Osteoblast (primary cell): ENCODE results near the gene KIF18A. TPM values are rescaled to one million over a fixed set of nuclear protein-coding genes. Genes with fewer than 3 reads are reported as not detected.

Experiments
- DNase-seq: peaks from one replicate; pipeline ENCODE4 v3.0.0; 2011; ENCODE audit warnings: low spot score, mixed read lengths; ENCODE audit not compliant: insufficient read length; ENCODE audit errors: missing footprints
- H2AFZ ChIP-seq: 2 replicates; pipeline ENCODE4 v1.6.0; 2011; ENCODE audit warnings: mild to moderate bottlenecking, low read length
- H3K27ac ChIP-seq: 2 replicates; pipeline ENCODE4 v1.5.1; 2011; ENCODE audit warnings: mild to moderate bottlenecking, low read depth, low read length, moderate library complexity
- H3K27me3 ChIP-seq: 2 replicates; pipeline ENCODE4 v1.6.0; 2012; ENCODE audit warnings: mild to moderate bottlenecking, control low read depth, inconsistent platforms, low read length, moderate library complexity; ENCODE audit not compliant: insufficient read depth
- H3K36me3 ChIP-seq: 2 replicates; pipeline ENCODE4 v1.5.1; 2011; ENCODE audit warnings: mild to moderate bottlenecking, low read length, control low read depth, moderate library complexity; ENCODE audit not compliant: insufficient read depth
- H3K4me1 ChIP-seq: 2 replicates; pipeline ENCODE4 v1.5.1; 2011; ENCODE audit warnings: mild to moderate bottlenecking, low read length, control low read depth, moderate library complexity; ENCODE audit not compliant: insufficient read depth
- H3K4me2 ChIP-seq: 2 replicates; pipeline ENCODE4 v1.6.0; 2011; ENCODE audit warnings: mild to moderate bottlenecking, low read length; ENCODE audit not compliant: insufficient read depth
- H3K4me3 ChIP-seq: fragments of 200-600 bp; sonication (generic); 3 replicates; pipeline ENCODE4 v1.5.1; 2012; ENCODE audit warnings: mild to moderate bottlenecking, low read length, inconsistent platforms; ENCODE audit not compliant: insufficient read depth
- H3K79me2 ChIP-seq: 2 replicates; pipeline ENCODE4 v1.6.0; 2012; ENCODE audit warnings: mild to moderate bottlenecking, low read length, control low read depth, inconsistent platforms; ENCODE audit not compliant: insufficient read depth
- H3K9me3 ChIP-seq: 2 replicates; pipeline ENCODE4 v1.5.1; 2011; ENCODE audit warnings: low read depth, low read length, control low read depth
- H4K20me1 ChIP-seq: 2 replicates; pipeline ENCODE4 v1.6.0; 2012; ENCODE audit warnings: mild to moderate bottlenecking, low read length, control low read depth; ENCODE audit not compliant: insufficient read depth
- CTCF ChIP-seq: IDR thresholded peaks from 2 replicates; pipeline ENCODE4 v1.5.1; 2011; ENCODE audit warnings: mild to moderate bottlenecking, low read depth, low read length, moderate library complexity; ENCODE audit errors: extremely low read depth
- total RNA-seq: library from RNA; depleted of rRNA; stranded (reverse); fragments of >200 nt; gene quantifications from 2 replicates; pipeline ENCODE4 v1.2.3, GENCODE V29; 2012

Gene KIF18A
- total RNA-seq, 1 donor = 4.0 TPM

- peaks cover 42% of the 10 kb centered on the region for H3K4me1 ChIP-seq
Observed at GRCh38 chr11:28107191-28107749, 686 bp downstream of the KIF18A start.

DNA sequence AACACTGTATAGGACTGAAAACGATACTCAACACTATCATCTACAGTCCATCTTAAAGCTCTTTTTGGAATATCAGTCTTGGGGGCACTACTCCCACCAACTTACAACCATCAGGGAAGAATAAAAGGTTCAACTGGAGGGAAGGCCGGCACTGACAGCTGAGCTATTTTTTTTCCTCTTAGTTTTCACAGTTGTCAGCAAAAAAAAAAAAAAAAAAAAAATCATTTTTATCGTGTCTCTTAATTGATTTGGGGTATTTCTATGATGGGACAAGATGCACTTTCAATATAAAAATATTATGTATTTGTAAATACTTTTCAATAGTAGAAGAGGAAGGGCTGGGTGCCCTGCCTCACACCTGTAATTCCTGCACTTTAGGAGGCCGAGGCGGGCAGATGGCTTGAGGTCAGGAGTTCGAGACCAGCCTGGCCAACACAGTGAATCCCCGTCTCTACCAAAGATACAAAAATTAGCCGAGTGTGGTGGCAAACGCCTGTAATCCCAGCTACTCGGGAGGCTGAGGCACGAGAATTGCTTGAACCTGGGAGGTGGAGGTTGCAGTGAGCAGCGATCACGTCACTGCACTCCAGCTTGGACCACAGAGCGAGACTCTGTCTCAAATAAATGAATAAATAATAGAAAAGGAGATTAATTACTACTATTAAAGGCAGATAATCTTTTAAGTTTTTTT is 1.5 kb downstream of the KIF18A start:
- peaks cover 89% of the 10 kb centered on the region for H3K79me2 ChIP-seq
- no peak for TF ChIP-seq CTCF
- no peaks in the 10 kb centered on the region for H3K27me3 ChIP-seq
- peak overlapping the region; percentile 94 for H3K4me2 ChIP-seq
- no peak for DNase-seq
- H3K27ac ChIP-seq = peak overlapping the region; percentile 97
- H4K20me1 ChIP-seq = no peaks in the 10 kb centered on the region
- H3K4me3 ChIP-seq = peak overlapping the region; percentile 85
- H3K9me3 ChIP-seq = no peaks in the 10 kb centered on the region
- peaks cover 42% of the 10 kb centered on the region for H3K4me1 ChIP-seq
- no peaks in the 10 kb centered on the region for H3K36me3 ChIP-seq
- peak overlapping the region; percentile 12 for H2AFZ ChIP-seq

More at GRCh38 chr11:28107191-28107749, 686 bp downstream of the KIF18A start:
- Histone ChIP-seq H2AFZ (peak overlapping the region; percentile 69), H3K4me2 (peak overlapping the region; percentile 94), H3K4me3 (peak overlapping the region; percentile 85), H3K27me3 (no peaks in the 10 kb centered on the region), H3K9me3 (no peaks in the 10 kb centered on the region), H3K36me3 (no peaks in the 10 kb centered on the region), H3K27ac (peak overlapping the region; percentile 97), H4K20me1 (no peaks in the 10 kb centered on the region), H3K79me2 (peaks cover 89% of the 10 kb centered on the region)
- no peak for DNase-seq
- no peak for TF ChIP-seq CTCF

DNA sequence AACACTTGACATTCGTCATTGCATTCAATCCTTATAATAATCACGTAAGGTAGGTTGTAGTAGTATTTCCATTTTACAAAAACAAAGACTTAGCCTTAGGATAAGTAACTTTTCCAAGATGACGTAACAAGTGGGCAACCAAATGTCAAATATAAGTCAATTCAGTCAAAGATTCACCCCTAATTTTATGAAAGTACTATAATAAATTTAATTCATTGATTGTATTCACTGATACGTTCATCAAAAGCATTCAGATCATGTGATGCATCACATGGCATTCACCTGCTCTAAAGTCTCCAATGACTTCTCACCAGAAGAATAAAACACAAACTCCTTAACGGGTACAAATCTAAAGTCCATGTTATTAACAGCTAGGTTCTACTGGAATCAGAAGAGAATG is 2.1 kb downstream of the KIF18A start:
- no peak for DNase-seq
- peak overlapping the region; percentile 94 for H3K4me2 ChIP-seq

More for the DNA sequence above, 2.1 kb downstream of the KIF18A start:
- no peaks in the 10 kb centered on the region for H3K27me3 ChIP-seq
- H3K4me3 ChIP-seq = peak overlapping the region; percentile 29
- peaks cover 88% of the 10 kb centered on the region for H3K79me2 ChIP-seq
- H4K20me1 ChIP-seq = no peaks in the 10 kb centered on the region
- H3K36me3 ChIP-seq = no peaks in the 10 kb centered on the region
- TF ChIP-seq CTCF = no peak
- peaks cover 38% of the 10 kb centered on the region for H3K4me1 ChIP-seq
- peak overlapping the region; percentile 97 for H3K27ac ChIP-seq
- H2AFZ ChIP-seq = peak overlapping the region; percentile 12
- H3K9me3 ChIP-seq = no peaks in the 10 kb centered on the region
